Measurements from ENCODE around the gene ERICH4. TPM values are rescaled to one million over a fixed set of nuclear protein-coding genes. Genes with fewer than 3 reads are reported as not detected.

ERICH4 gene
- total and polyA plus RNA-seq, 9 of the 15 experiments (the other 6 are each of a cell fraction or from before 2014, with no cell fraction given), result not detected

DNA sequence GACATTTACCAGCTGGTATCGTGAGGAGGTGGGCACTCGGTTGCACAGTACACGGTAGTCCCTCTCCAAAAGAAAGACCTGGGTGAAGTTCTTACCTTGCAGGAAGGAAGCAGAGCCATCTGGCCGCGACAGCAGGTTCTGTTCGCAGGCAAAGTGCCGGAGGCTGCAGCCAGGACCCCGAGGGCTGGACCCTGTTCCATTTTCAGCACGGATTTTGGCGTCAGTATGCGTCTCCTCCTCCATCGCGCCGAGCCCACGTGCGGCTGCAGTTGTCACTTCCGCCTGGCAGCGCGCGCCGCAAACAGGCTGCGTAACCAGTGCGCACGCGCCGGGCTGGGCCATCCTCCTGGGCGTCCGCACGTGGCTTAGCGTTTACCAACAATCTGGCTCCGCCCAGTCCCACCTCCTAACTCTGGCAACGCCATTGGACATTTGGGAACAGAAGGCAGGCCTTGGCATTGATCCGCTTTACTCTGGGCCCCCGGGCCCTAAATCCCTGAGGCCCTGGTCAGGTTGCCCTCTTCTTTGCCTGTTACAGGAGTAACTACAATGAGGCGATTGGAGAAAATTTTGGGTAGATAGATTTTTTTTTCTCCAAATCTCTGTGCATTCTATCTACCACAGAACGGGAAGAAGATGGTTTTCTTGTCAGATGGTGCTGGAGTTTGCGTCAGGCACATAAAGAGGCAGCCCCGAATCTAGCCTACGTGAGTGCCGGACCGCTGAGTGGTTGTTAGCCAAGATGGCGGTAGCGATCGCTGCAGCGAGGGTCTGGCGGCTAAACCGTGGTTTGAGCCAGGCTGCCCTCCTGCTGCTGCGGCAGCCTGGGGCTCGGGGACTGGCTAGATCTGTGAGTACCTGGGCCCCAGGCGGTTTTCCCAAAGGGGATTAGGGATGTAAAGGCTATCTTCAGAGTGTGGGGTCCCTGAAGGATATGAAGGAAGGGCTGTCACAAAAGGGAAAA lies 45.6 kb upstream of the ERICH4 start, which contains the start of the genes BCKDHA and EXOSC5 (continued):
- TF ChIP-seq, protein P1, sequence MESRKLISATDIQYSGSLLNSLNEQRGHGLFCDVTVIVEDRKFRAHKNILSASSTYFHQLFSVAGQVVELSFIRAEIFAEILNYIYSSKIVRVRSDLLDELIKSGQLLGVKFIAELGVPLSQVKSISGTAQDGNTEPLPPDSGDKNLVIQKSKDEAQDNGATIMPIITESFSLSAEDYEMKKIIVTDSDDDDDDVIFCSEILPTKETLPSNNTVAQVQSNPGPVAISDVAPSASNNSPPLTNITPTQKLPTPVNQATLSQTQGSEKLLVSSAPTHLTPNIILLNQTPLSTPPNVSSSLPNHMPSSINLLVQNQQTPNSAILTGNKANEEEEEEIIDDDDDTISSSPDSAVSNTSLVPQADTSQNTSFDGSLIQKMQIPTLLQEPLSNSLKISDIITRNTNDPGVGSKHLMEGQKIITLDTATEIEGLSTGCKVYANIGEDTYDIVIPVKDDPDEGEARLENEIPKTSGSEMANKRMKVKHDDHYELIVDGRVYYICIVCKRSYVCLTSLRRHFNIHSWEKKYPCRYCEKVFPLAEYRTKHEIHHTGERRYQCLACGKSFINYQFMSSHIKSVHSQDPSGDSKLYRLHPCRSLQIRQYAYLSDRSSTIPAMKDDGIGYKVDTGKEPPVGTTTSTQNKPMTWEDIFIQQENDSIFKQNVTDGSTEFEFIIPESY (CRISPR knock-in tag; IDR thresholded peaks at IDR 0.05), result no peak
- TF ChIP-seq, protein P2, sequence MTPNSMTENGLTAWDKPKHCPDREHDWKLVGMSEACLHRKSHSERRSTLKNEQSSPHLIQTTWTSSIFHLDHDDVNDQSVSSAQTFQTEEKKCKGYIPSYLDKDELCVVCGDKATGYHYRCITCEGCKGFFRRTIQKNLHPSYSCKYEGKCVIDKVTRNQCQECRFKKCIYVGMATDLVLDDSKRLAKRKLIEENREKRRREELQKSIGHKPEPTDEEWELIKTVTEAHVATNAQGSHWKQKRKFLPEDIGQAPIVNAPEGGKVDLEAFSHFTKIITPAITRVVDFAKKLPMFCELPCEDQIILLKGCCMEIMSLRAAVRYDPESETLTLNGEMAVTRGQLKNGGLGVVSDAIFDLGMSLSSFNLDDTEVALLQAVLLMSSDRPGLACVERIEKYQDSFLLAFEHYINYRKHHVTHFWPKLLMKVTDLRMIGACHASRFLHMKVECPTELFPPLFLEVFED (CRISPR knock-in tag; conservative IDR thresholded peaks at IDR 0.05), result peak; percentile 74; the same call in 1 of the 2 replicates
- peak; percentile 37; the same call in 1 of the 2 replicates for TF ChIP-seq ZNF41 (CRISPR knock-in tag; conservative IDR thresholded peaks at IDR 0.05)
- TF ChIP-seq MECOM (CRISPR knock-in tag; IDR thresholded peaks at IDR 0.05), result no peak
- TF ChIP-seq, protein P3, sequence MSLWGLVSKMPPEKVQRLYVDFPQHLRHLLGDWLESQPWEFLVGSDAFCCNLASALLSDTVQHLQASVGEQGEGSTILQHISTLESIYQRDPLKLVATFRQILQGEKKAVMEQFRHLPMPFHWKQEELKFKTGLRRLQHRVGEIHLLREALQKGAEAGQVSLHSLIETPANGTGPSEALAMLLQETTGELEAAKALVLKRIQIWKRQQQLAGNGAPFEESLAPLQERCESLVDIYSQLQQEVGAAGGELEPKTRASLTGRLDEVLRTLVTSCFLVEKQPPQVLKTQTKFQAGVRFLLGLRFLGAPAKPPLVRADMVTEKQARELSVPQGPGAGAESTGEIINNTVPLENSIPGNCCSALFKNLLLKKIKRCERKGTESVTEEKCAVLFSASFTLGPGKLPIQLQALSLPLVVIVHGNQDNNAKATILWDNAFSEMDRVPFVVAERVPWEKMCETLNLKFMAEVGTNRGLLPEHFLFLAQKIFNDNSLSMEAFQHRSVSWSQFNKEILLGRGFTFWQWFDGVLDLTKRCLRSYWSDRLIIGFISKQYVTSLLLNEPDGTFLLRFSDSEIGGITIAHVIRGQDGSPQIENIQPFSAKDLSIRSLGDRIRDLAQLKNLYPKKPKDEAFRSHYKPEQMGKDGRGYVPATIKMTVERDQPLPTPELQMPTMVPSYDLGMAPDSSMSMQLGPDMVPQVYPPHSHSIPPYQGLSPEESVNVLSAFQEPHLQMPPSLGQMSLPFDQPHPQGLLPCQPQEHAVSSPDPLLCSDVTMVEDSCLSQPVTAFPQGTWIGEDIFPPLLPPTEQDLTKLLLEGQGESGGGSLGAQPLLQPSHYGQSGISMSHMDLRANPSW (CRISPR knock-in tag; IDR thresholded peaks at IDR 0.05), result no peak
- TF ChIP-seq, protein P4, sequence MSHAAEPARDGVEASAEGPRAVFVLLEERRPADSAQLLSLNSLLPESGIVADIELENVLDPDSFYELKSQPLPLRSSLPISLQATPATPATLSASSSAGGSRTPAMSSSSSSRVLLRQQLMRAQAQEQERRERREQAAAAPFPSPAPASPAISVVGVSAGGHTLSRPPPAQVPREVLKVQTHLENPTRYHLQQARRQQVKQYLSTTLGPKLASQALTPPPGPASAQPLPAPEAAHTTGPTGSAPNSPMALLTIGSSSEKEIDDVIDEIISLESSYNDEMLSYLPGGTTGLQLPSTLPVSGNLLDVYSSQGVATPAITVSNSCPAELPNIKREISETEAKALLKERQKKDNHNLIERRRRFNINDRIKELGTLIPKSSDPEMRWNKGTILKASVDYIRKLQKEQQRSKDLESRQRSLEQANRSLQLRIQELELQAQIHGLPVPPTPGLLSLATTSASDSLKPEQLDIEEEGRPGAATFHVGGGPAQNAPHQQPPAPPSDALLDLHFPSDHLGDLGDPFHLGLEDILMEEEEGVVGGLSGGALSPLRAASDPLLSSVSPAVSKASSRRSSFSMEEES (CRISPR knock-in tag; IDR thresholded peaks at IDR 0.05), result no peak
- TF ChIP-seq, protein P5, sequence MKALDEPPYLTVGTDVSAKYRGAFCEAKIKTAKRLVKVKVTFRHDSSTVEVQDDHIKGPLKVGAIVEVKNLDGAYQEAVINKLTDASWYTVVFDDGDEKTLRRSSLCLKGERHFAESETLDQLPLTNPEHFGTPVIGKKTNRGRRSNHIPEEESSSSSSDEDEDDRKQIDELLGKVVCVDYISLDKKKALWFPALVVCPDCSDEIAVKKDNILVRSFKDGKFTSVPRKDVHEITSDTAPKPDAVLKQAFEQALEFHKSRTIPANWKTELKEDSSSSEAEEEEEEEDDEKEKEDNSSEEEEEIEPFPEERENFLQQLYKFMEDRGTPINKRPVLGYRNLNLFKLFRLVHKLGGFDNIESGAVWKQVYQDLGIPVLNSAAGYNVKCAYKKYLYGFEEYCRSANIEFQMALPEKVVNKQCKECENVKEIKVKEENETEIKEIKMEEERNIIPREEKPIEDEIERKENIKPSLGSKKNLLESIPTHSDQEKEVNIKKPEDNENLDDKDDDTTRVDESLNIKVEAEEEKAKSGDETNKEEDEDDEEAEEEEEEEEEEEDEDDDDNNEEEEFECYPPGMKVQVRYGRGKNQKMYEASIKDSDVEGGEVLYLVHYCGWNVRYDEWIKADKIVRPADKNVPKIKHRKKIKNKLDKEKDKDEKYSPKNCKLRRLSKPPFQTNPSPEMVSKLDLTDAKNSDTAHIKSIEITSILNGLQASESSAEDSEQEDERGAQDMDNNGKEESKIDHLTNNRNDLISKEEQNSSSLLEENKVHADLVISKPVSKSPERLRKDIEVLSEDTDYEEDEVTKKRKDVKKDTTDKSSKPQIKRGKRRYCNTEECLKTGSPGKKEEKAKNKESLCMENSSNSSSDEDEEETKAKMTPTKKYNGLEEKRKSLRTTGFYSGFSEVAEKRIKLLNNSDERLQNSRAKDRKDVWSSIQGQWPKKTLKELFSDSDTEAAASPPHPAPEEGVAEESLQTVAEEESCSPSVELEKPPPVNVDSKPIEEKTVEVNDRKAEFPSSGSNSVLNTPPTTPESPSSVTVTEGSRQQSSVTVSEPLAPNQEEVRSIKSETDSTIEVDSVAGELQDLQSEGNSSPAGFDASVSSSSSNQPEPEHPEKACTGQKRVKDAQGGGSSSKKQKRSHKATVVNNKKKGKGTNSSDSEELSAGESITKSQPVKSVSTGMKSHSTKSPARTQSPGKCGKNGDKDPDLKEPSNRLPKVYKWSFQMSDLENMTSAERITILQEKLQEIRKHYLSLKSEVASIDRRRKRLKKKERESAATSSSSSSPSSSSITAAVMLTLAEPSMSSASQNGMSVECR (CRISPR knock-in tag; IDR thresholded peaks at IDR 0.05), result peak; percentile 98
- TF ChIP-seq MBD2 (IDR thresholded peaks at IDR 0.05; ENCODE audit: borderline replicate concordance, low read depth), result peak; percentile 53; the same call in 1 of the 2 replicates
- no peak for TF ChIP-seq SNIP1 (IDR thresholded peaks at IDR 0.05; ENCODE audit: low read depth)
- TF ChIP-seq, protein P6, sequence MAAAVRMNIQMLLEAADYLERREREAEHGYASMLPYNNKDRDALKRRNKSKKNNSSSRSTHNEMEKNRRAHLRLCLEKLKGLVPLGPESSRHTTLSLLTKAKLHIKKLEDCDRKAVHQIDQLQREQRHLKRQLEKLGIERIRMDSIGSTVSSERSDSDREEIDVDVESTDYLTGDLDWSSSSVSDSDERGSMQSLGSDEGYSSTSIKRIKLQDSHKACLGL (CRISPR knock-in tag; IDR thresholded peaks at IDR 0.05; ENCODE audit: borderline replicate concordance, poor library complexity, severe bottlenecking), result peak; percentile 99
